Retina (tissue), 1 donor: ENCODE results near the gene TRIM69.

Source experiments
- DNase-seq: peaks from one replicate; pipeline ENCODE4 v3.0.0-alpha.2; 2016

The TRIM69 gene

GRCh38 chr15:44811337-44811736 lies 75.0 kb downstream of the TRIM69 start:
- DNase-seq: no peak

DNA sequence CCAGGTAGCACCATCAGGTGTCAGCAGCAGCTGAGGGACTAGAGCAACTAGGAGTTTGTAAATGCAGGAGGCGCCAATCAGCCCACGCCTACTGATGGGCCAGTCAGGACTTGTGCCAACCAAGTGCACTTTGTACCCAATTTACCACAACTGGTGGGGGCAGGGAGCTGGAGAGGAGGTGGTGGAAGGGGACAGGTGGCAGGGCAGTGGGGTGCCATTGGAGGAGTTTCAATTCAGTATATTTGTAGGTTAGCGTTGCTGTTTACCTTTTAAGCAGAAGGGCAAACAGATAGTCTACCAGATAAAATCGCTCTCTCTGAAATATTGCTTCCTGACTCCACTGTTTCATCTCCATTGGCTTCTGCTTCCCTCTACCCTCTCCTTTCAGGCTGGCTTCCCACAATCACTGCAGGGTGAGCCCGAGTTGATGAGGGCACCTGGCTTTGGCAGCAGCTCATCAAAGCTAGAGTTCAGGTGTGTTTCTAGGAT lies 75.7 kb downstream of the TRIM69 start:
- no peak for DNase-seq

DNA sequence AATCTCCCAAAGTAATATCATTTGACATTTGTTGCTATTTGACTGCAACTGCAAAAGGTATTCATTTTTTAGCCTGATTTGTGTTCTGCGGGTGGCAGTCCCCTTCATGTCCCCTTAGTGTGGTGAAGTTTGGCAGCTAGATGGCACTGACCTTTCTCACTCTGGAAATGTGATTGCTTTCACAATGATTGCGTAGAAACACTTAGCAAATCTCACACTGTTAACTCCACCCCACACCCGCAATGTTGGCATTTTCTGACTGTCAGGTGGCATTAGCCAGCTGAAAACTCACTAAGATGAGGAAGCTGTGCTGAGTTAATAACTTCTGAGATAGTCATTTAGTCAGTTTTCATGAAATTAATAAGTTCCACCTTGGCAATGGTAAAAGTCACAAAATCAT lies 76.9 kb downstream of the TRIM69 start:
- no peak for DNase-seq
